GM13977 (cell line): ENCODE data around the gene CACHD1.

Experiments used
- DNase-seq: peaks from one replicate; pipeline ENCODE4 v3.0.0; 2012; ENCODE audit warnings: low spot score
- CTCF ChIP-seq: IDR thresholded peaks from 2 replicates; pipeline ENCODE4 v1.5.1; 2012; ENCODE audit warnings: mild to moderate bottlenecking, control low read depth; ENCODE audit not compliant: insufficient read depth; ENCODE audit errors: extremely low read depth, missing control alignments
- in situ Hi-C: fragments of 300-500 bp; cut with MboI; formaldehyde crosslinking; loops from one replicate; pipeline ENCODE4 v1.12.0; 2022; ENCODE audit warnings: low sequenced_read_pairs, low pct_unique_long_range_greater_than_20kb, mixed read lengths, inconsistent platforms; ENCODE audit not compliant: unreplicated experiment

The CACHD1 gene

GRCh38 chr1:64516301-64516700, 46.4 kb downstream of the CACHD1 start:
- TF ChIP-seq CTCF, result no peak
- in situ Hi-C loops, result no loop called here
- no peak for DNase-seq

GRCh38 chr1:64516803-64517568, 47.1 kb downstream of the CACHD1 start:
- in situ Hi-C loops, result no loop called here
- DNase-seq, result no peak
- TF ChIP-seq CTCF, result no peak

GRCh38 chr1:64517640-64518039, 47.7 kb downstream of the CACHD1 start:
- in situ Hi-C loops, result no loop called here
- no peak for TF ChIP-seq CTCF
- no peak for DNase-seq

GRCh38 chr1:64518692-64519481, 49.0 kb downstream of the CACHD1 start:
- TF ChIP-seq CTCF, result no peak
- DNase-seq, result no peak
- in situ Hi-C loops, result no loop called here

- no peak for TF ChIP-seq CTCF
- no peak for DNase-seq
- in situ Hi-C loops, result no loop called here
These were observed 50.0 kb downstream of the CACHD1 start for GRCh38 chr1:64519901-64520300.

- no peak for DNase-seq
- no peak for TF ChIP-seq CTCF
- in situ Hi-C loops, result no loop called here
These were observed 52.8 kb downstream of the CACHD1 start for GRCh38 chr1:64522740-64523139.
